ENCODE results near the gene SLC16A9.

SLC16A9 gene

GRCh38 chr10:59719374-59719773 is 9.7 kb upstream of the SLC16A9 start:
- no peak for DNase-seq (ENCODE audit: low read depth)

GRCh38 chr10:59718257-59718656 is 8.6 kb upstream of the SLC16A9 start:
- DNase-seq (ENCODE audit: low read depth), result no peak

GRCh38 chr10:59713196-59713821 is 3.7 kb upstream of the SLC16A9 start:
- no peak for DNase-seq (ENCODE audit: low read depth)

GRCh38 chr10:59711871-59712494 is 2.3 kb upstream of the SLC16A9 start:
- no peak for DNase-seq (ENCODE audit: low read depth)

- no peak for DNase-seq (ENCODE audit: low read depth)
Measured at GRCh38 chr10:59708816-59709394, 745 bp downstream of the SLC16A9 start.

GRCh38 chr10:59706851-59707797 is 2.5 kb downstream of the SLC16A9 start:
- DNase-seq (ENCODE audit: low read depth), result no peak

- no peak for DNase-seq (ENCODE audit: low read depth)
Measured at GRCh38 chr10:59705931-59706330, 3.7 kb downstream of the SLC16A9 start.

GRCh38 chr10:59704630-59705029 is 5.0 kb downstream of the SLC16A9 start:
- DNase-seq (ENCODE audit: low read depth), result no peak

- no peak for DNase-seq (ENCODE audit: low read depth)
Measured at GRCh38 chr10:59702347-59702746, 7.3 kb downstream of the SLC16A9 start.

GRCh38 chr10:59700709-59701108 is 8.9 kb downstream of the SLC16A9 start:
- no peak for DNase-seq (ENCODE audit: low read depth)

GRCh38 chr10:59698326-59698725 is 11.3 kb downstream of the SLC16A9 start:
- DNase-seq (ENCODE audit: low read depth), result no peak

GRCh38 chr10:59695637-59696036 is 14.0 kb downstream of the SLC16A9 start:
- DNase-seq (ENCODE audit: low read depth), result no peak

- no peak for DNase-seq (ENCODE audit: low read depth)
Measured at GRCh38 chr10:59694936-59695335, 14.7 kb downstream of the SLC16A9 start.

GRCh38 chr10:59692113-59692512 is 17.5 kb downstream of the SLC16A9 start:
- no peak for DNase-seq (ENCODE audit: low read depth)

GRCh38 chr10:59688921-59689351 is 20.7 kb downstream of the SLC16A9 start:
- DNase-seq (ENCODE audit: low read depth), result no peak

GRCh38 chr10:59687657-59688056 is 22.0 kb downstream of the SLC16A9 start:
- DNase-seq (ENCODE audit: low read depth), result no peak

- DNase-seq (ENCODE audit: low read depth), result no peak
Measured at GRCh38 chr10:59684006-59684405, 25.6 kb downstream of the SLC16A9 start.

GRCh38 chr10:59682986-59683937 is 26.4 kb downstream of the SLC16A9 start:
- DNase-seq (ENCODE audit: low read depth), result no peak

- no peak for DNase-seq (ENCODE audit: low read depth)
Measured at GRCh38 chr10:59680199-59680598, 29.5 kb downstream of the SLC16A9 start.

GRCh38 chr10:59678884-59679301 is 30.8 kb downstream of the SLC16A9 start:
- DNase-seq (ENCODE audit: low read depth), result no peak

- no peak for DNase-seq (ENCODE audit: low read depth)
Measured at GRCh38 chr10:59677253-59677831, 32.3 kb downstream of the SLC16A9 start.
